KMS-11 (cell line): ENCODE results near the gene DDIT3.

Source experiments
- H2AFZ ChIP-seq: fragments of 200-600 bp; sonication (generic); 2 replicates; pipeline ENCODE4 v1.6.1; 2016; ENCODE audit warnings: antibody characterized with exemption, mixed run types, low read depth
- H3K27ac ChIP-seq: fragments of 200-600 bp; sonication (generic); 2 replicates; pipeline ENCODE4 v1.6.1; 2016; ENCODE audit warnings: mild to moderate bottlenecking, mixed run types
- H3K27me3 ChIP-seq: fragments of 200-600 bp; sonication (generic); 2 replicates; pipeline ENCODE4 v1.6.1; 2017; ENCODE audit warnings: mild to moderate bottlenecking, low read depth, mixed run types, moderate library complexity; ENCODE audit not compliant: insufficient read depth
- H3K36me3 ChIP-seq: fragments of 200-600 bp; sonication (generic); 2 replicates; pipeline ENCODE4 v1.6.1; 2017; ENCODE audit warnings: mild to moderate bottlenecking, mixed run types; ENCODE audit not compliant: insufficient read depth
- H3K4me1 ChIP-seq: fragments of 200-600 bp; sonication (generic); 2 replicates; pipeline ENCODE4 v1.6.1; 2016; ENCODE audit warnings: mild to moderate bottlenecking, low read depth, mixed run types; ENCODE audit not compliant: poor library complexity, severe bottlenecking
- H3K4me2 ChIP-seq: fragments of 200-600 bp; sonication (generic); 2 replicates; pipeline ENCODE4 v1.7.0; 2016; ENCODE audit warnings: mild to moderate bottlenecking, mixed run types
- H3K4me3 ChIP-seq: fragments of 200-600 bp; sonication (generic); IDR thresholded peaks from 2 replicates; pipeline ENCODE4 v1.6.1; 2017; ENCODE audit warnings: low read depth, low read length, mixed read lengths; ENCODE audit not compliant: insufficient read depth
- H3K79me2 ChIP-seq: fragments of 200-600 bp; sonication (generic); 2 replicates; pipeline ENCODE4 v1.6.1; 2016; ENCODE audit warnings: low read depth, mixed run types; ENCODE audit not compliant: insufficient read depth
- H3K9ac ChIP-seq: fragments of 200-600 bp; sonication (generic); 2 replicates; pipeline ENCODE4 v1.6.1; 2016; ENCODE audit warnings: mild to moderate bottlenecking, mixed run types
- H4K20me1 ChIP-seq: fragments of 200-600 bp; sonication (generic); 2 replicates; pipeline ENCODE4 v1.6.1; 2016; ENCODE audit warnings: mild to moderate bottlenecking, mixed run types; ENCODE audit not compliant: insufficient read depth
- TF ChIP-seq, protein P1 (sequence below): fragments of 200-600 bp; sonication (generic); conservative IDR thresholded peaks from 2 replicates; pipeline ENCODE4 v1.6.1; 2017; ENCODE audit warnings: low read depth, mild to moderate bottlenecking, antibody characterized with exemption, low read length, moderate library complexity, mixed read lengths

The DDIT3 gene

DNA sequence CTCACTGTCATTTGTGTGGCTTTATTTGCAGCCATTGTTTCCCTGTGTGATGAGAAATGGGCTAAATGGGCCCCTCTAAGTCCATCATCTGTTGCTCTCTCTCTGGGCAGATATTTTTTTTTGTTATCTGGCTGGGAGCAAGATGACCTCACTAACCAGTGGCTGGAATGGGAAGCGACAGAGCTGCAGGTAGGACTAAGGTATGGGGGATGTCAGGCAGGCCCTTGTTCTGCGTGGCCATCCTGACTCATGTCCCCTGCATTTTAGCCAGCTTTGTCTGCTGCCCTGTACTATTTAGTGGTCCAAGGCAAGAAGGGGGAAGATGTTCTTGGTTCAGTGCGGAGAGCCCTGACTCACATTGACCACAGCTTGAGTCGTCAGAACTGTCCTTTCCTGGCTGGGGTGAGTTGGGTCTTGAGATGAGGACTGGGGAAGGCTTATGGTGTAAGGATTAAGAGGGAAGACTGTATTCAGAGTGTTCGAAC, 31.1 kb downstream of the DDIT3 start:
- Histone ChIP-seq H2AFZ (no peak overlapping the region), H3K4me1 (peaks cover 27% of the 10 kb centered on the region), H3K27me3 (no peaks in the 10 kb centered on the region), H3K9ac (peak overlapping the region; percentile 64; the same call in 1 of the 2 replicates), H4K20me1 (no peaks in the 10 kb centered on the region), H3K79me2 (peaks cover 37% of the 10 kb centered on the region), H3K4me3 (peak overlapping the region; percentile 74), H3K4me2 (peak overlapping the region; percentile 77), H3K27ac (no peak overlapping the region; the same call in 1 of the 2 replicates), H3K36me3 (peaks cover 27% of the 10 kb centered on the region; the same call in 1 of the 2 replicates)
- TF ChIP-seq, protein P1, sequence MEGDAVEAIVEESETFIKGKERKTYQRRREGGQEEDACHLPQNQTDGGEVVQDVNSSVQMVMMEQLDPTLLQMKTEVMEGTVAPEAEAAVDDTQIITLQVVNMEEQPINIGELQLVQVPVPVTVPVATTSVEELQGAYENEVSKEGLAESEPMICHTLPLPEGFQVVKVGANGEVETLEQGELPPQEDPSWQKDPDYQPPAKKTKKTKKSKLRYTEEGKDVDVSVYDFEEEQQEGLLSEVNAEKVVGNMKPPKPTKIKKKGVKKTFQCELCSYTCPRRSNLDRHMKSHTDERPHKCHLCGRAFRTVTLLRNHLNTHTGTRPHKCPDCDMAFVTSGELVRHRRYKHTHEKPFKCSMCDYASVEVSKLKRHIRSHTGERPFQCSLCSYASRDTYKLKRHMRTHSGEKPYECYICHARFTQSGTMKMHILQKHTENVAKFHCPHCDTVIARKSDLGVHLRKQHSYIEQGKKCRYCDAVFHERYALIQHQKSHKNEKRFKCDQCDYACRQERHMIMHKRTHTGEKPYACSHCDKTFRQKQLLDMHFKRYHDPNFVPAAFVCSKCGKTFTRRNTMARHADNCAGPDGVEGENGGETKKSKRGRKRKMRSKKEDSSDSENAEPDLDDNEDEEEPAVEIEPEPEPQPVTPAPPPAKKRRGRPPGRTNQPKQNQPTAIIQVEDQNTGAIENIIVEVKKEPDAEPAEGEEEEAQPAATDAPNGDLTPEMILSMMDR: no peak

DNA sequence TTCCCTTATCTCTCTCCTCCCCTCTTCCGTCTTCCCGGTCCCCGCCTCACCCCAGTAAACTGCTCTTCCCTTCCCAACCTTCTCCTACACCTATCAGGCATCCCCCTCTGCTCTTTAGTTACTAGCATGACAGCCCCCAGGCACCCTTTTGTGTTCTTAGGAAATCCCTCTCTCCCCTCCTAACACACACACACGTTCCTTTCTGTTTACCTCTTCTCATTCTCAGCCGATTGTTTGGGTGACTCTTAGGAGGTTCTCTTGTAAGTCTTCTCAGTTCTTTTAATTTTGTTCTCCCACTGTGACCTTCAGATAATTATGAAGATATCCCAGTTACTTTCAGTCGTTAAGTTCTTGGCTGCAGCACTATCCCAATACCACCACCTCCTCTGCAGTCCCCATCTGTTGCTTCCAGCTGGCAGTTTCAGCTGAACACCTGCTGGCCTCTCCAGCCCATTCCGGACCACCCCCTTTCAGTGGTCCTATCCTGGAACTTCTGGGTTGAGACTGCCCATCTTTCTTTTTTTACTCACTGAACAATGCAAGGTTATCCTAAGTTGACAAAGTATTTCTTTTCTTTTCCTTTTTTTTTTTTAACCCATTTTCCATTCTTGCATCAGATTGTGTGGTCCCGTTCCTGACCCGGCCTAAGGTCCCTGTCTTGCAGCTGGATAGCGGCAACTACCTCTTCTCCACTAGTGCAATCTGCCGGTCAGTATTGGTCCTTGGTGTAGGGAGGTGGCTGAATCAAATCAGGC, 31.7 kb downstream of the DDIT3 start:
- peak overlapping the region; percentile 64 for H3K9ac ChIP-seq
- peak overlapping the region; percentile 38; the same call in 1 of the 2 replicates for H2AFZ ChIP-seq
- TF ChIP-seq, protein P1: peak; percentile 14; the same call in 1 of the 2 replicates
- H3K27me3 ChIP-seq: no peaks in the 10 kb centered on the region
- peak overlapping the region; percentile 77 for H3K4me2 ChIP-seq
- H4K20me1 ChIP-seq: no peaks in the 10 kb centered on the region
- peaks cover 37% of the 10 kb centered on the region for H3K79me2 ChIP-seq
- H3K27ac ChIP-seq: peak overlapping the region; percentile 41
- H3K4me3 ChIP-seq: peak overlapping the region; percentile 92
- H3K36me3 ChIP-seq: peaks cover 27% of the 10 kb centered on the region; the same call in 1 of the 2 replicates
- peaks cover 27% of the 10 kb centered on the region for H3K4me1 ChIP-seq

DNA sequence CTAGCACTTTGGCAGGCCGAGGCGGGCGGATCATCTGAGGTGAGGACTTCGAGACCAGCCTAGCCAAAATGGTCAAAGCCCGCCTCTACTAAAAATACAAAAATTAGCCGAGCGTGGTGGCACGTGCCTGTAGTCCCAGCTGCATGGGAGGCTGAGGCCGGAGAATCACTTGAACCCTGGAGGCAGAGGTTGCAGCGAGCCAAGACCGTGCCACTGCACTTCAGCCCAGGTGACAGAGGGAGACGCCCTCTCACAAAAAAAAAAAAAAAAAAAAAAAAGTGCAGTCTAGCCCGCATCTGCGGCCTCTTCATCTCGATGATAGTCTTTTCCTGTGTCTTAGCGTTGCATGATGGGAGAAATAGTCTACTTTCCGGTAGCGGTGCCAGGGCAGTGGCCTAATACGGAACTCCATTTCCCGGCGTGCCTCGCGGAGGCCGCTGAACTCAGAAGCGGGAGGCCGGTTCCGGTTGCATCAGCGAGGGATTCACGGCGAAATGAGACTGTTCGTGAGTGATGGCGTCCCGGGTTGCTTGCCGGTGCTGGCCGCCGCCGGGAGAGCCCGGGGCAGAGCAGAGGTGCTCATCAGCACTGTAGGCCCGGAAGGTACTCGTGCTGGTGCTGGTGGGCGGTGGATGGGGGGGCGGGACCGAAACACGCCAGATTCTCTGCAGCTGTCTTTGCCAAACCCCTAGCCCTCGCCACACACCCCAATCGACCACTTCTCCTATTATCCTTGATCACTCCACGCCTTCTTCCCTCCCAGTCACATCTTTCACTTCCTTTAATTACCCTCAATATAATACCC, 32.5 kb downstream of the DDIT3 start, which contains the start of gene MARS1:
TSS of gene MARS1 (plus strand) at position 472 of the 805 bp plus-strand sequence. CDS start at position 495, 23 bp downstream.
- peaks cover 37% of the 10 kb centered on the region for H3K79me2 ChIP-seq
- H3K27me3 ChIP-seq: no peaks in the 10 kb centered on the region; the same call in 1 of the 2 replicates
- H3K4me1 ChIP-seq: peaks cover 27% of the 10 kb centered on the region
- peak within 1 kb of the TSS; percentile 92 for H3K4me3 ChIP-seq
- peaks cover 27% of the 10 kb centered on the region; the same call in 1 of the 2 replicates for H3K36me3 ChIP-seq
- peak within 1 kb of the TSS; percentile 77 for H3K4me2 ChIP-seq
- no peaks in the 10 kb centered on the region for H4K20me1 ChIP-seq
- H3K27ac ChIP-seq: peak within 1 kb of the TSS; percentile 41
- peak within 1 kb of the TSS; percentile 48; the same call in 1 of the 2 replicates for H2AFZ ChIP-seq
- TF ChIP-seq, protein P1: 0 out of 2 replicates have a peak, but pooled peaks have one; percentile 16
- peak within 1 kb of the TSS; percentile 64 for H3K9ac ChIP-seq

DNA sequence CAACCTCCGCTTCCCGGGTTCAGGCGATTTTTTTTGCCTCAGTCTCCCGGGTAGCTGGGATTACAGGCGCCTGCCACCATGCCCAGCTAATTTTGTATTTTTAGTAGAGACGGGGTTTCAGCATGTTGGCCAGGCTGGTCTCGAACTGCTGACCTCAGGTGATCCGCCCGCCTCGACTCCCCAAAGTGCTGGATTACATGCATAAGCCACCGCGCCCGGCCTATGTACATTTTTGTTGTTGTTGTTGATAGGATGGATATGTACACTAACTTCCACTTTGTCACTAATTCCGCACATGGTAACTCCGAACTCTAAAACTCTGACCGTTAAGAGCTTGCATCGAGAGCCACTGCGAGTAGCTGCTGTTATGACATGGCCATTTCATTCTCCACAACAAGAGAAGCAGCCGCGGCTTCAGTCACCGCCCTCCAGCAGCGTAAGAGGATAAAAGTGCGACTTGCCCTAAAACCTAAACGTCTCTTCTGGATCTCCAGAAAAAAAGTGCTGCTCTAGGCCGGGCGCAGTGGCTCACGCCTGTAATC, 33.2 kb downstream of the DDIT3 start:
- Histone ChIP-seq H3K36me3 (peaks cover 27% of the 10 kb centered on the region; the same call in 1 of the 2 replicates), H3K27me3 (peaks cover under 1% of the 10 kb centered on the region; the same call in 1 of the 2 replicates), H4K20me1 (no peaks in the 10 kb centered on the region), H3K4me1 (peaks cover 27% of the 10 kb centered on the region), H3K27ac (no peak overlapping the region), H3K4me3 (no peak overlapping the region), H3K9ac (no peak overlapping the region), H3K4me2 (peak overlapping the region; percentile 21; the same call in 1 of the 2 replicates), H3K79me2 (peaks cover 37% of the 10 kb centered on the region), H2AFZ (peak overlapping the region; percentile 48; the same call in 1 of the 2 replicates)
- TF ChIP-seq, protein P1: no peak
